ENCODE data around the gene CNR2.

CNR2 gene

GRCh38 chr1:23928789-23929188 lies 15.6 kb upstream of the CNR2 start:
- DNase-seq (ENCODE audit: low read depth), result no peak
- no peak for TF ChIP-seq CTCF (conservative IDR thresholded peaks at IDR 0.05; ENCODE audit: control insufficient read depth, insufficient read depth, low read depth, low read length)
- H3K4me3 ChIP-seq (ENCODE audit: control insufficient read depth, low read depth, low read length), result no peak overlapping the region

- no peak for DNase-seq (ENCODE audit: low read depth)
- TF ChIP-seq CTCF (conservative IDR thresholded peaks at IDR 0.05; ENCODE audit: control insufficient read depth, insufficient read depth, low read depth, low read length), result no peak
- H3K4me3 ChIP-seq (ENCODE audit: control insufficient read depth, low read depth, low read length), result no peak overlapping the region
These were observed 13.9 kb upstream of the CNR2 start for GRCh38 chr1:23927097-23927496.

GRCh38 chr1:23925279-23925678 lies 12.1 kb upstream of the CNR2 start:
- no peak for DNase-seq (ENCODE audit: low read depth)
- no peak for TF ChIP-seq CTCF (conservative IDR thresholded peaks at IDR 0.05; ENCODE audit: control insufficient read depth, insufficient read depth, low read depth, low read length)

GRCh38 chr1:23924601-23925000 lies 11.4 kb upstream of the CNR2 start:
- DNase-seq (ENCODE audit: low read depth), result no peak
- no peak overlapping the region for H3K4me3 ChIP-seq (ENCODE audit: control insufficient read depth, low read depth, low read length)
- TF ChIP-seq CTCF (conservative IDR thresholded peaks at IDR 0.05; ENCODE audit: control insufficient read depth, insufficient read depth, low read depth, low read length), result no peak

More at GRCh38 chr1:23925279-23925678, 12.1 kb upstream of the CNR2 start:
- H3K4me3 ChIP-seq (ENCODE audit: control insufficient read depth, low read depth, low read length), result no peak overlapping the region

- no peak overlapping the region for H3K4me3 ChIP-seq (ENCODE audit: control insufficient read depth, low read depth, low read length)
- TF ChIP-seq CTCF (conservative IDR thresholded peaks at IDR 0.05; ENCODE audit: control insufficient read depth, insufficient read depth, low read depth, low read length), result no peak
- DNase-seq (ENCODE audit: low read depth), result peak; percentile 8
These were observed 10.7 kb upstream of the CNR2 start for GRCh38 chr1:23923592-23924499.

GRCh38 chr1:23922321-23922943 lies 9.3 kb upstream of the CNR2 start:
- no peak overlapping the region for H3K4me3 ChIP-seq (ENCODE audit: control insufficient read depth, low read depth, low read length)
- no peak for DNase-seq (ENCODE audit: low read depth)
- TF ChIP-seq CTCF (conservative IDR thresholded peaks at IDR 0.05; ENCODE audit: control insufficient read depth, insufficient read depth, low read depth, low read length), result no peak
